Ishikawa (cell line): ENCODE results near the gene MAPK4.

Experiments
- CEBPB ChIP-seq: IDR thresholded peaks from 2 replicates; pipeline ENCODE4 v1.6.1; 2012
- CREB1 ChIP-seq: IDR thresholded peaks from 2 replicates; pipeline ENCODE4 v1.6.1; 2012; ENCODE audit warnings: low read depth
- EGR1 ChIP-seq: IDR thresholded peaks from 2 replicates; pipeline ENCODE4 v1.6.1; 2012
- EP300 ChIP-seq: IDR thresholded peaks from 2 replicates; pipeline ENCODE4 v1.6.1; 2012; ENCODE audit warnings: borderline replicate concordance
- MAX ChIP-seq: IDR thresholded peaks from 2 replicates; pipeline ENCODE4 v1.6.1; 2012
- NFIC ChIP-seq: IDR thresholded peaks from 2 replicates; pipeline ENCODE4 v1.6.1; 2012
- RAD21 ChIP-seq: IDR thresholded peaks from 2 replicates; pipeline ENCODE4 v1.6.1; 2012; ENCODE audit warnings: low read depth
- REST ChIP-seq: IDR thresholded peaks from 2 replicates; pipeline ENCODE4 v1.6.1; 2012; ENCODE audit warnings: low read depth, mild to moderate bottlenecking
- TAF1 ChIP-seq: IDR thresholded peaks from 2 replicates; pipeline ENCODE4 v1.6.1; 2012; ENCODE audit warnings: low read depth, mild to moderate bottlenecking
- TCF12 ChIP-seq: IDR thresholded peaks from 2 replicates; pipeline ENCODE4 v1.6.1; 2012; ENCODE audit warnings: low read depth
- TEAD4 ChIP-seq: IDR thresholded peaks from 2 replicates; pipeline ENCODE4 v1.6.1; 2012
- YY1 ChIP-seq: IDR thresholded peaks from 2 replicates; pipeline ENCODE4 v1.6.1; 2012; ENCODE audit warnings: low read depth
- ZBTB7A ChIP-seq: IDR thresholded peaks from 2 replicates; pipeline ENCODE4 v1.6.1; 2012; ENCODE audit warnings: low read depth

GRCh38 chr18:50687491-50687890, 127.6 kb downstream of the MAPK4 start:
- TF ChIP-seq EP300 (no peak), RAD21 (no peak), CEBPB (no peak), NFIC (no peak), TAF1 (no peak), MAX (no peak), YY1 (no peak), CREB1 (no peak), ZBTB7A (no peak), TCF12 (no peak), TEAD4 (no peak), REST (no peak), EGR1 (no peak)
